ENCODE data around the gene CLNK. TPM values are rescaled to one million over a fixed set of nuclear protein-coding genes. Genes with fewer than 3 reads are reported as not detected.
"Not testable (repeated sequence)": the region's sequence is repeated elsewhere in the genome, so short reads cannot be mapped to it uniquely, and the experiment has no call there.

CLNK gene
- total RNA-seq, 1 experiment from 2014 or later = not detected

DNA sequence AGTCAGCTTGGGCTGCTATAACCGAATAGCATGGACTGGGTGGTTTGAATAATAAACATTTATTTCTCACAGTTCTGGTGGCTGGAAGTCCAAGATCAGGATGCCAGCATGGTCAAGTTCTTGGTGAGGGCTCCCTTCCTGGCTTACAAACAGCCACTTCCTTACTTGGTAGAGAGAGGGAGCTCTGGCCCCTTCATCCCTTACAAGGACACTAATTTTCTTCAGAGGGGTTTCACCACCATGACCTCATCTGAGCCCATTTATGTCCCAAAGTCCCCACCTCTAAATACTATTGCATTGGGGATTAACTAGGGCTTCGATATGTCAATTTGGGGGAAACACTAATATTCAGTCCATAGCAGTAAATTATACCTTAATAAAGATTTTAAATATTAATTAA, 61.8 kb downstream of the CLNK start:
- Histone ChIP-seq H3K9me3 (replicated peaks) (no peaks in the 10 kb centered on the region), H3K27me3 (no peaks in the 10 kb centered on the region), H3K36me3 (no peaks in the 10 kb centered on the region), H3K4me1 (peaks cover 10% of the 10 kb centered on the region; the same call in 1 of the 2 replicates), H3K27ac (no peak overlapping the region), H3K4me3 (no peak overlapping the region)
- no peak for DNase-seq

DNA sequence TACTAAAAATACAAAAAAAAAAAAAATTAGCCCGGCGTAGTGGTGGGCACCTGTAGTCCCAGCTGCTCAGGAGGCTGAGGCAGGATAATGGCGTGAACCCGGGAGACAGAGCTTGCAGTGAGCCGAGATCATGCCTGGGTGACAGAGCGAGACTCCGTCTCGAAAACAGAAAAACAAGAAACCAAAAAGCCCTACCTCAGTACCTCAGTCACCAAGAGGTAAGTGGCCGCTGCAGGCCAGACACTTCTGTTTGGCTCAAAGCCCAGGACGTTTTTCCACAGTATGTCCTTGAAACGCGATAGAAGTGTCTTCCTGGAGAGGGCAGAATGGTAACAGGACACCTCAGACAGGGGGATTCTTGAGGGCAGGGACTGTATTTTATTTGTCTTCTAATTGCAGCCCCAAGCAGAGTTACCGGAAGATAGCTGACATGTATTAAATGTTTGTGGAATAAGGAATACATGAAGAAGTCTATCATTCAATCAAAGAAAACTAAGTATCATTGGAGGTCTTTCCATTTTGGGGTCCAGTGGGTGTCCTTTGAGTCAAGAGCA, 63.6 kb downstream of the CLNK start:
- Histone ChIP-seq H3K27ac (no peak overlapping the region), H3K4me1 (peaks cover 10% of the 10 kb centered on the region; the same call in 1 of the 2 replicates), H3K9me3 (replicated peaks) (0 out of 2 replicates have a peak, but pooled peaks cover under 1% of the 10 kb centered on the region), H3K36me3 (no peaks in the 10 kb centered on the region), H3K4me3 (no peak overlapping the region), H3K27me3 (no peaks in the 10 kb centered on the region)
- peak in 1 of 2 experiments; percentile 12 for DNase-seq

DNA sequence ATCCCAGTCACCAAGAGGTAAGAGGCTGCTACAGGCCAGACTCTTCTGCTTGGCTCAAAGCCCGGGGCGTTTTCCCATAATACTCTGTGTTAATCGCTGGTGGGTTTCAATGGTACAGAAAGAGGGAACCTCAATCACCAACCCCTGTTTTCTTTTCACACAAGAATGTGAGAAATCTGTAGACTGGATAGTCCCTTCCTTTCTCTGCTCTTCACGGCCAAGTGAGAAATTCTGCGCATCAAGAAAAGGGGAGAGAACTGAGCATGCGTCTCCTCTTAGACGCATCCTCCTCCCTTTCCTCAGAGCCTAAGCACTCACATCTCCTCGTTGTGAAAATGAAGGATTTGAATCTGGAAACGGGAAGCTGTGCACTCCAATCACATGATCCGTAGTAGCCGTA, 64.7 kb downstream of the CLNK start:
- no peak overlapping the region for H3K4me3 ChIP-seq
- no peaks in the 10 kb centered on the region for H3K36me3 ChIP-seq
- no peak for DNase-seq
- 0 out of 2 replicates have a peak, but pooled peaks cover 3% of the 10 kb centered on the region for H3K9me3 ChIP-seq (replicated peaks)
- no peak overlapping the region for H3K27ac ChIP-seq
- H3K27me3 ChIP-seq = no peaks in the 10 kb centered on the region
- H3K4me1 ChIP-seq = peaks cover 10% of the 10 kb centered on the region; the same call in 1 of the 2 replicates

DNA sequence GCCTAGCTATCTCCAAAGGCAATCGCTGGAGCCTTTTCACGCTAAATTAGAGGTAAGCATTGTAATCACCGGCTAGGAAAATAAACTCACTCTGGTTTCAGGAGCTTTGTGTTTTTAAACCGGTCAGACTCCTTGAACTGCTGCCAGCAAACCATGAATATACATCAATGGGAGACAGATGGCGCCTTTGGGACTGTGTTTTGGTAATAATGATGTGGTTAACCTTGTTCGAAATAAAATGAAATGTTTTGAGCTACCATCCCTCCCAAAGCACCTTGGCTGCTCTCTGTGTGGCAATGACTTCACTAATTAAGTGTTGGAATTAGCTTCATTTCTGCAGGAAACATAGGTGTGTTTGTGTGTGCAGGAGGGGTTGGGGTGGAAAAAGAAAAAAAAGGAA, 65.3 kb downstream of the CLNK start:
- 0 out of 2 replicates have a peak, but pooled peaks cover 3% of the 10 kb centered on the region for H3K9me3 ChIP-seq (replicated peaks)
- peak; percentile 71 to 82 for DNase-seq
- H3K4me3 ChIP-seq = no peak overlapping the region
- H3K36me3 ChIP-seq = no peaks in the 10 kb centered on the region
- H3K4me1 ChIP-seq = peaks cover 10% of the 10 kb centered on the region; the same call in 1 of the 2 replicates
- no peaks in the 10 kb centered on the region for H3K27me3 ChIP-seq
- no peak overlapping the region; the same call in 1 of the 2 replicates for H3K27ac ChIP-seq

DNA sequence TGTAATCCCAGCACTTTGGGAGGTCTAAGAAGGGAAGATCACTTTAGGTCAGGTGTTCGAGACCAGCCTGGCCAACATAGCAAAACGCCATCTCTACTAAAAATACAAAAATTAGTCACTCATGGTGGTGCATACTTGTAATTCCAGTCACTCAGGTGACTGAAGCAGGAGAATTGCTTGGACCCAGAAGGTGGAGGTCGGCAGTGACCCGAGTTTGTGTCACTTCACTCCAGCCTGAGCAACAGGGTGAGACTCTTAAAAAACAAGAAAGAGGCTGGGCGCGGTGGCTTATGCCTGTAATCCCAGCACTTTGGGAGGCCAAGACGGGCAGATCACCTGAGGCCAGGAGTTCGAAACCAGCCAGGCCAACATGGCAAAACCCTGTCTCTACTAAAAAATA, 69.6 kb downstream of the CLNK start:
- H3K4me3 ChIP-seq; H3K27ac ChIP-seq; H3K9me3 ChIP-seq (replicated peaks); H3K27me3 ChIP-seq; H3K36me3 ChIP-seq; DNase-seq: not testable (repeated sequence)
- peaks cover 17% of the 10 kb centered on the region; the same call in 1 of the 2 replicates for H3K4me1 ChIP-seq

DNA sequence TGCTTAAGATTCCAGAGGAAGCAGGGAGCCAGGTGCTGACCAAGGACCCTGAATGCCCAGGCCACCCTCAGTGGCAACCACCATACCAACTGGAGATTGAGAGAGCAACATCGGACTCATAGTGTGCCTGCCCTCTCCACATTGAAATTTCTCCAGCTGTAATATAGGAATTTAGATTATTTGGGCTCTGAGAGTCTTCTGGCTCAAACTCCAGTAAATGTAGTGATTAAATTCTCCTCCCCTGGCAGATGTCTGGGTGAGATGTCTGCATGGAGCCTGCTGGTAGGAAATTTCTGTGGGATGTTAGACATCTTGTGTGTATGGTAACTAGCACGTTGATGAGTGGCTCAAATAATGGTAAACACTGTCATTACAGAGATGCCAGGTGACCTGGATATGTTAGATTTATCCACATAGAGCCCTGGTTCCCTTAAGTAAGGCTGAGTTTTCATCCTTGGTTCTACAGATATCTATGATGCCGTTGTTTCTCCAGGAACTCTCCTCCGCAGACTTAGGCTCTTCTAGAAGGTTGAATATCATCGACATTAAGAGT, 70.6 kb downstream of the CLNK start:
- no peak for DNase-seq
- H3K9me3 ChIP-seq (replicated peaks) = 0 out of 2 replicates have a peak, but pooled peaks cover 3% of the 10 kb centered on the region
- H3K4me3 ChIP-seq = no peak overlapping the region
- no peak overlapping the region for H3K27ac ChIP-seq
- H3K4me1 ChIP-seq = peaks cover 11% of the 10 kb centered on the region; the same call in 1 of the 2 replicates
- H3K27me3 ChIP-seq = no peaks in the 10 kb centered on the region
- H3K36me3 ChIP-seq = no peaks in the 10 kb centered on the region

DNA sequence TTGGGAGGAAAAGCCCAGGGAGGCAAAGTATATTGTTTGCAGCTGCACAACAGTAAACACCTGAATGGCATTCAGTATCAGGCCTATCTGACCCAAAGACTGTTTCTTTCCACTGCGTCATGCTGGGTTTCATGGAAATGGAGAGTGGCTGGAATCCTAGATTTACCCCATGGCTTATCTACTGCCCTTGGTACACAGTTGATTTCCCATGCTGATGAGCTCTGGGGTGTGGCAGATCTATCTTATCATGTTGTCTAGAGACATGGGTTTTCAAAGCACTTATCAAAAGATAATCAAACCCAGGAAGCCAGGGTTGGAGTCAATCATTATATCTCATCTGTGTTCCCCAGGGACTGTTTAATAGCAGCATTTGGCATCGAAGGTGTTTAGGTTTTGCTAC, 72.1 kb downstream of the CLNK start:
- Histone ChIP-seq H3K27me3 (no peaks in the 10 kb centered on the region), H3K4me3 (no peak overlapping the region), H3K27ac (no peak overlapping the region), H3K9me3 (replicated peaks) (0 out of 2 replicates have a peak, but pooled peaks cover 3% of the 10 kb centered on the region), H3K4me1 (peaks cover 9% of the 10 kb centered on the region; the same call in 1 of the 2 replicates), H3K36me3 (no peaks in the 10 kb centered on the region)
- DNase-seq = no peak

DNA sequence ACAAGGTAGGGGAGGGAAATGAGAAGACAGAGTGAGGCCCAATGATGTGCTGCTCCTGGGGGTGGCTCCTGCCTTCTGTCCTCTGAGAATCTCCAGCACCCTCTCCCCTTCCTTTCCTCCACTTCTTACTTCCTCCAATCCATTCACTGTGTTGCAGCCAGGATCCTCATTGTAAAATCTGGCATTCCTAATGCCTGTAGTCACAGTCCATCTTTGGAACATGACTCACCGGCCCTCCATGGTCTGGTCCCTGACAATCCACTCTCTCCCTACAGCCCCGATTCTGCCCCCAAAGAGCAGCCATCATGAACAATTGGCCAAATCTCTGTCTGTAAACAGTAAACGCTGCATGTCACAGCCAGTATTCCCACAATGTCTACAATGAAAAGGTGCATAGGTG, 72.9 kb downstream of the CLNK start:
- DNase-seq = peak; percentile 60 to 66

DNA sequence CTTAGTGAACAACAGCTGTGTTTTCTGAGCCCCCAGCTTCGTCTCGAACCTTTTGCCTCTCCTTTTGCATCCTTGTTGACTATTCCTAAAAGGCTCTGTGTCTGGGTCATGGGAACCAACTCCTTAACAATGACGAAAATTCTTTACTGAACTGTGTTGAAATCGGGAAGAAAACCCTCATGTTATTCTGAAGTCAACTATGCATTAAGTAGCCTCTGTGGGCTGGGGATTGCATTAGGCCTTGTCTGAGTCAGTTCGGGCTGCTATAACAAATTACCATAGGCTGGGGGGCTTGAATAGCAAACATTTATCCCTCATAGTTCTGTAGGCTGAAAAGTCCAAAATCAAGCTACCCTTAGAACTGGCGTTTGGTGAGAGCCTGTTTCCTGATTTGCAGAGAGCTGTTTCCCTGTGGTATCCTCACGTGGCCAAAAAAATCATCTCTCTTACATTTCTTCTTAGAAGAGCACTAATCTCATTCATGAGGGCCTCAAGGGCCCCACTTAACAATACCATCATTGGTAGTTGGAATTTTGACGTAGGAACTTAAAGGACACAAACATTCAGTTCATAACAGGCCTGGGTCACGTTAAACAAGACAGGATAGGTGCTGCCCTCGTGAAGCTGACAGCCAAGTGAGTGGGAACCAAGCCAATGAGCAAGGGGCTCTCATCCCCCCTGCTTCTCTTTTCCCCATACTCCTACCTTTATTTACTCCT, 75.9 kb downstream of the CLNK start:
- H3K9me3 ChIP-seq (replicated peaks) = no peaks in the 10 kb centered on the region
- no peak overlapping the region for H3K27ac ChIP-seq
- H3K4me3 ChIP-seq = no peak overlapping the region
- H3K4me1 ChIP-seq = peaks cover 9% of the 10 kb centered on the region; the same call in 1 of the 2 replicates
- H3K36me3 ChIP-seq = no peaks in the 10 kb centered on the region
- H3K27me3 ChIP-seq = no peaks in the 10 kb centered on the region
- DNase-seq = no peak

More for the DNA sequence above, 72.9 kb downstream of the CLNK start:
- no peak overlapping the region; the same call in 1 of the 2 replicates for H3K27ac ChIP-seq
- no peaks in the 10 kb centered on the region for H3K27me3 ChIP-seq
- H3K4me3 ChIP-seq = no peak overlapping the region
- peaks cover 9% of the 10 kb centered on the region; the same call in 1 of the 2 replicates for H3K4me1 ChIP-seq
- 0 out of 2 replicates have a peak, but pooled peaks cover 3% of the 10 kb centered on the region for H3K9me3 ChIP-seq (replicated peaks)
- H3K36me3 ChIP-seq = no peaks in the 10 kb centered on the region

DNA sequence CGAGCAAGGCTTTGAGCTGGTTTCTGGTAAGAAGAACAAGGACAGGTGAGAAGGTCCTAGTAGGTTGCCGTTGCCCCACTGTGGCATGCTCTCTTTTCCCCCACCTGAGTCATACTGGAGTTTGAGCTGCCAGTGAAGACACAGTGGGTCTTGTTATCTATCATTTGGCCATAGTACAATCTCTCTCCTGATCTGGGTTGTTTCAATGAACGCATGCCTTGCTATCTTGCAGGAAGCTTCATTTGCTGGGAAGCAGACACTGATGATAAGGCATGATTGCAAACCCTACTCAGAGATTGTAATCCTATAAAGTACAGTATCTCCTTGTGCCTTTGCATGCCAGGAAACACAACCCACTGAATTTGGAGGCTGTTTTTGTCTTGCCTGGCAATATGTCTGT, 77.4 kb downstream of the CLNK start:
- Histone ChIP-seq H3K4me1 (peaks cover 9% of the 10 kb centered on the region; the same call in 1 of the 2 replicates), H3K4me3 (no peak overlapping the region), H3K36me3 (no peaks in the 10 kb centered on the region), H3K27me3 (no peaks in the 10 kb centered on the region), H3K9me3 (replicated peaks) (no peaks in the 10 kb centered on the region), H3K27ac (no peak overlapping the region)
- DNase-seq = no peak

DNA sequence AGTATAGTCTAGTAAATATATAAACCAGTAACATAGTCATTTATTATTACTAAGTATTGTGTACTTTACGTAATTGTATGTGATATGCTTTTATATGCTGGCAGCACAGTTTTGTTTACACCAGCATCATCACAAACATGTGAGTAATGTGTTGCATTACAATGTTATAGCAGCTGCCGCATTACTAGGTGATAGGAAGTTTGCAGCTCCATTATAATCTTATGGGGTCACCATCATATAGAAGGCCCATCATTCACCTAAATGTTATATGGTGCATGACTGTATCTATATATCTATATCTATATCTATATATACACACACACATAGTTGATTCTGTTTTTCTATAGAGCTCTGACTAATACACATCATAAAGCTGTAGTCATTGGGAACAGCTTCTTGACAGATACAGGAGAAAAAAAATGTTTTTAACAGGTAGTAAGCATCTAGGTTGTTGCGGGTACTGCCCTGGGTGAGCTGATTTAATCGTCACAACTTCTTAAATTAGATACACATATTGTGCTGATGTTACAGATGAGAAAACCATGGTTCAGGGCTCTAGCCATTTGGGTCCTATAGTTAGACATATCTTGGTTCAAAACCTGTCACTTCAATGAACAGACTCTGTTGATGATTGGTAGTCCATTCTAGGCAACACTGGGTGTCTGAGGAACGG, 77.9 kb downstream of the CLNK start:
- Histone ChIP-seq H3K27ac (no peak overlapping the region), H3K4me1 (peaks cover 3% of the 10 kb centered on the region; the same call in 1 of the 2 replicates)
- DNase-seq = no peak

DNA sequence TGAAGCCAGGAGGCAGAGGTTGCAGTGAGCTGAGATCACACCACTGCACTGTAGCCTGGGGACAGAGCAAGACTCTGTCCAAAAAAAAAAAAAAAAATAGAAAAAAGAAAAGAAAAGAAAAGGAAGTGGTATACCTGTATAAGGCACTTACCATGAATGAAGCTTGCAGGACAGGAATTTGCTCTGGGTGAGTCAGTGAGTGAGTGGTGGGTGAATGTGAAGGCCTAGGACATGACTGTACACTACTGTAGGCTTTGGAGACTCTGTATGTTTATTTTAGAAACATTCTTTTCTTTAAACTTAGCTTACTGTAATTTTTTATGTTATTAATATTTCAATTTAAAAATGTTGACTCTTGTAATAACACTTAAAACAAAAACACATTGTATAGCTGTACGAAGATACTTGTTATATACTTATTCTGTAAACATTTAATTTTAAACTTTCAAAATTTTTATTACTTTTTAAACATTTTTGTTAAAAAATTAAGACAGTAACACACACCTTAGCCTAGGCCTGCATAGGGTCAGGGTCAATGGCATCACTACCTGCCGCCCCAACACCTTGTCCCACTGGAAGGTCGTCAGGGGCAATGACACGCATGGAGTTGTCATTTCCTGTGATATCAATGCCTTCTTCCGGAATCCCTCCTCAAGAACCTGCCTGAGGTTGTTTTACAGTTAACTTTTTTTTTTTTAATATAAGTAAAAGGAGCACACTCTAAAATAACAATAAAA, 78.7 kb downstream of the CLNK start:
- Histone ChIP-seq H3K27me3 (no peaks in the 10 kb centered on the region), H3K4me1 (no peaks in the 10 kb centered on the region), H3K36me3 (no peaks in the 10 kb centered on the region), H3K9me3 (replicated peaks) (no peaks in the 10 kb centered on the region), H3K4me3 (no peak overlapping the region), H3K27ac (no peak overlapping the region)
- DNase-seq = no peak

More for the DNA sequence above, 77.9 kb downstream of the CLNK start:
- Histone ChIP-seq H3K4me3 (no peak overlapping the region), H3K27me3 (no peaks in the 10 kb centered on the region), H3K9me3 (replicated peaks) (no peaks in the 10 kb centered on the region), H3K36me3 (no peaks in the 10 kb centered on the region)

DNA sequence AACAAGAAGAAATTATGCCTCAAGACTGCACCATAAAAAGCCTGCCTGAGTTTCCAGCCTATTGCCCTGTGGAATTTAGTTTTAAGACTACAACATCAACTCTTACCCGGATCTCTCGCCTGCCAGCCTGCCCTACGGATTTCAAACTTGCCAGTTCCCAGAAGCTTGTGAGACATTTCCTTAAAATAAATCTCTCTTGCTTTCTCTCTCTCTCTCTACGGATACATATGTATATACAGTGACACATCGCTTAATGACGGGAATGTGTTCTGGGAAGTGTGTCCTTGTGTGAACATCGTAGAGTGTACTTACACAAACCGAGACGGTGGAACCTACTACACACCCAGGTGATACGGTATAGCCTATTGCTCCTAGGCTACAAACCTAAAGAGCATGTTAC, 79.5 kb downstream of the CLNK start:
- no peaks in the 10 kb centered on the region for H3K4me1 ChIP-seq
- H3K36me3 ChIP-seq = no peaks in the 10 kb centered on the region
- no peak for DNase-seq
- no peaks in the 10 kb centered on the region for H3K9me3 ChIP-seq (replicated peaks)
- no peak overlapping the region for H3K4me3 ChIP-seq
- no peaks in the 10 kb centered on the region for H3K27me3 ChIP-seq
- no peak overlapping the region for H3K27ac ChIP-seq

DNA sequence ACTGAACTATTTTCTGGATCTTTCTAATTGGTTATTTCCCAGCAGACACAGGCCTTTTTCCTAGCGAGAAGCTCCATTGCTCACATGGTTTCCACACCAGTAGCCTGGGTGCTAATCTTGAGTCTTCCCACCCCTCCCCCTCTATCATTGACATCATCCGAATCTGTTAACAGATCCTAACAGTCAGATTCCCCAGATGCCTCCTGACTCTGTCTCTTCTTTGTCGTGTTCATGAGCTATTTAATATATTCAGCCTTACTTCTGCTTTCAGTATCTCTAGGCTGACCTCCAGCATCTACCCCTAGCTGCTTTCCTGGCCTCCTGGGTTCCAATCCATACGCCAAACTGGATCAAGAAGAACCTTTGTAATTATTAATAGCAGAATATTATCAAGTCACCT, 85.0 kb downstream of the CLNK start:
- no peak overlapping the region for H3K4me3 ChIP-seq
- H3K36me3 ChIP-seq = no peaks in the 10 kb centered on the region
- no peaks in the 10 kb centered on the region for H3K9me3 ChIP-seq (replicated peaks)
- no peaks in the 10 kb centered on the region for H3K4me1 ChIP-seq
- no peak for DNase-seq
- H3K27ac ChIP-seq = no peak overlapping the region
- no peaks in the 10 kb centered on the region for H3K27me3 ChIP-seq

Data from SJCRH30 (cell line).